ENCODE results near the gene ZNF846.

Gene ZNF846

DNA sequence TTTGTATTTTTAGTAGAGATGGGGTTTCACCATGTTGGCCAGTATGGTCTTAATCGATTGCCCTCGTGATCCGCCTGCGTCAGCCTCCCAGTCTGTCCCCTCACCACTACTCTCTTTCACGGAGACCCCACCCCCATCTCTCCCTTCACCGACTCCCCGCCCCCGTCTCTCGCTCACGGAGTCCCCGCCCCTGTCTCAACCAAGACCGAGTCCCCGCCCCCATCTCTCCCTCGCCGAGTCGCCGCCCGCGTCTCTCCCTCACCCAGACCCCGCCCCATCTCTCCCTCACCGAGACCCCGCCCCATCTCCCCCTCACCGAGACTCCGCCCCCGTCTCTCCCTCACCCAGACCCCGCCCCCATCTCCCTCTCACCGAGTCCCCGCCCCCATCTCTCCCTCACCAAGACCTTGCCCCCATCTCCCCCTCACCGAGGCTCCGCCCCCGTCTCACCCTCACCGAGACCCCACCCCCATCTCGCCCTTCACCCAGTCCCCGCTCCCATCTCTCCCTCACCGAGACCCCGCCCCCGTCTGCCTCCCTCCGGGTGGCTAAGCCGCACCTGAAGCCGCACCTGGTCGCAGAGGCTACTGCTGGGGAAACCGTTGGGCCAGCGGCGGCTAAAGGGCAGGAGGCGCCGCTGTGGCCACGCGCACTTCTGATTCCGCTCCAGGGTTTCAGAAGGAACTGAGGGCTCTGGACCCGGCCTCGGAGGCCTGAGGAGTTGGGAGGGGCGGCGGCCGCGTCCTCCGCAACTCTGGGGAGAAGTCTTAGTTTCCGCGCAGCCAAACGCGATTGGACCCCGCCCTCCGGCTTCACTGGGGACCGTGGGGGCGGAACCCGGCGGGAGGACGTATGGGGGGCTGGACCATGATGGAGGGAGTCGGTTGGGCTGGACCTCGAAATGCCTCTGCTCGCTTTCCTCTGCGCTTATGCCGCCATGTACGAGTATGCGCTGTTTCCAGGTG lies 17.1 kb upstream of the ZNF846 start (continued):
- TF ChIP-seq, protein P1, sequence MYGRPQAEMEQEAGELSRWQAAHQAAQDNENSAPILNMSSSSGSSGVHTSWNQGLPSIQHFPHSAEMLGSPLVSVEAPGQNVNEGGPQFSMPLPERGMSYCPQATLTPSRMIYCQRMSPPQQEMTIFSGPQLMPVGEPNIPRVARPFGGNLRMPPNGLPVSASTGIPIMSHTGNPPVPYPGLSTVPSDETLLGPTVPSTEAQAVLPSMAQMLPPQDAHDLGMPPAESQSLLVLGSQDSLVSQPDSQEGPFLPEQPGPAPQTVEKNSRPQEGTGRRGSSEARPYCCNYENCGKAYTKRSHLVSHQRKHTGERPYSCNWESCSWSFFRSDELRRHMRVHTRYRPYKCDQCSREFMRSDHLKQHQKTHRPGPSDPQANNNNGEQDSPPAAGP (tag by site-specific recombination; IDR thresholded peaks at IDR 0.05), result peak; percentile 48; the same call in 1 of the 2 replicates
- TF ChIP-seq SP3 (tag by site-specific recombination; IDR thresholded peaks at IDR 0.05), result peak; percentile 97
- TF ChIP-seq ZFP3 (tag by site-specific recombination; IDR thresholded peaks at IDR 0.05; ENCODE audit: low read depth), result no peak
- TF ChIP-seq, protein P2, sequence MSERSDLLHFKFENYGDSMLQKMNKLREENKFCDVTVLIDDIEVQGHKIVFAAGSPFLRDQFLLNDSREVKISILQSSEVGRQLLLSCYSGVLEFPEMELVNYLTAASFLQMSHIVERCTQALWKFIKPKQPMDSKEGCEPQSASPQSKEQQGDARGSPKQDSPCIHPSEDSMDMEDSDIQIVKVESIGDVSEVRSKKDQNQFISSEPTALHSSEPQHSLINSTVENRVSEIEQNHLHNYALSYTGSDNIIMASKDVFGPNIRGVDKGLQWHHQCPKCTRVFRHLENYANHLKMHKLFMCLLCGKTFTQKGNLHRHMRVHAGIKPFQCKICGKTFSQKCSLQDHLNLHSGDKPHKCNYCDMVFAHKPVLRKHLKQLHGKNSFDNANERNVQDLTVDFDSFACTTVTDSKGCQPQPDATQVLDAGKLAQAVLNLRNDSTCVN (tag by site-specific recombination; optimal IDR thresholded peaks at IDR 0.05), result peak; percentile 29
- no peak for TF ChIP-seq OVOL3 (tag by site-specific recombination; IDR thresholded peaks at IDR 0.05)
- no peak for TF ChIP-seq ZNF16 (tag by site-specific recombination; IDR thresholded peaks at IDR 0.05; ENCODE audit: low read depth)
- TF ChIP-seq KLF9 (tag by site-specific recombination; IDR thresholded peaks at IDR 0.05; ENCODE audit: low read depth), result peak; percentile 72
- no peak for TF ChIP-seq SALL2 (tag by site-specific recombination; IDR thresholded peaks at IDR 0.05; ENCODE audit: borderline replicate concordance)
- peak; percentile 55 for TF ChIP-seq GLIS1 (tag by site-specific recombination; IDR thresholded peaks at IDR 0.05)
- no peak for TF ChIP-seq ZNF211 (tag by site-specific recombination; IDR thresholded peaks at IDR 0.05; ENCODE audit: low read depth)
- TF ChIP-seq, protein P3, sequence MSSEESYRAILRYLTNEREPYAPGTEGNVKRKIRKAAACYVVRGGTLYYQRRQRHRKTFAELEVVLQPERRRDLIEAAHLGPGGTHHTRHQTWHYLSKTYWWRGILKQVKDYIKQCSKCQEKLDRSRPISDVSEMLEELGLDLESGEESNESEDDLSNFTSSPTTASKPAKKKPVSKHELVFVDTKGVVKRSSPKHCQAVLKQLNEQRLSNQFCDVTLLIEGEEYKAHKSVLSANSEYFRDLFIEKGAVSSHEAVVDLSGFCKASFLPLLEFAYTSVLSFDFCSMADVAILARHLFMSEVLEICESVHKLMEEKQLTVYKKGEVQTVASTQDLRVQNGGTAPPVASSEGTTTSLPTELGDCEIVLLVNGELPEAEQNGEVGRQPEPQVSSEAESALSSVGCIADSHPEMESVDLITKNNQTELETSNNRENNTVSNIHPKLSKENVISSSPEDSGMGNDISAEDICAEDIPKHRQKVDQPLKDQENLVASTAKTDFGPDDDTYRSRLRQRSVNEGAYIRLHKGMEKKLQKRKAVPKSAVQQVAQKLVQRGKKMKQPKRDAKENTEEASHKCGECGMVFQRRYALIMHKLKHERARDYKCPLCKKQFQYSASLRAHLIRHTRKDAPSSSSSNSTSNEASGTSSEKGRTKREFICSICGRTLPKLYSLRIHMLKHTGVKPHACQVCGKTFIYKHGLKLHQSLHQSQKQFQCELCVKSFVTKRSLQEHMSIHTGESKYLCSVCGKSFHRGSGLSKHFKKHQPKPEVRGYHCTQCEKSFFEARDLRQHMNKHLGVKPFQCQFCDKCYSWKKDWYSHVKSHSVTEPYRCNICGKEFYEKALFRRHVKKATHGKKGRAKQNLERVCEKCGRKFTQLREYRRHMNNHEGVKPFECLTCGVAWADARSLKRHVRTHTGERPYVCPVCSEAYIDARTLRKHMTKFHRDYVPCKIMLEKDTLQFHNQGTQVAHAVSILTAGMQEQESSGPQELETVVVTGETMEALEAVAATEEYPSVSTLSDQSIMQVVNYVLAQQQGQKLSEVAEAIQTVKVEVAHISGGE (tag by site-specific recombination; conservative IDR thresholded peaks at IDR 0.05; ENCODE audit: low read depth), result no peak; the same call in 1 of the 2 replicates
- TF ChIP-seq, protein P4, sequence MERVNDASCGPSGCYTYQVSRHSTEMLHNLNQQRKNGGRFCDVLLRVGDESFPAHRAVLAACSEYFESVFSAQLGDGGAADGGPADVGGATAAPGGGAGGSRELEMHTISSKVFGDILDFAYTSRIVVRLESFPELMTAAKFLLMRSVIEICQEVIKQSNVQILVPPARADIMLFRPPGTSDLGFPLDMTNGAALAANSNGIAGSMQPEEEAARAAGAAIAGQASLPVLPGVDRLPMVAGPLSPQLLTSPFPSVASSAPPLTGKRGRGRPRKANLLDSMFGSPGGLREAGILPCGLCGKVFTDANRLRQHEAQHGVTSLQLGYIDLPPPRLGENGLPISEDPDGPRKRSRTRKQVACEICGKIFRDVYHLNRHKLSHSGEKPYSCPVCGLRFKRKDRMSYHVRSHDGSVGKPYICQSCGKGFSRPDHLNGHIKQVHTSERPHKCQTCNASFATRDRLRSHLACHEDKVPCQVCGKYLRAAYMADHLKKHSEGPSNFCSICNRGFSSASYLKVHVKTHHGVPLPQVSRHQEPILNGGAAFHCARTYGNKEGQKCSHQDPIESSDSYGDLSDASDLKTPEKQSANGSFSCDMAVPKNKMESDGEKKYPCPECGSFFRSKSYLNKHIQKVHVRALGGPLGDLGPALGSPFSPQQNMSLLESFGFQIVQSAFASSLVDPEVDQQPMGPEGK (tag by site-specific recombination; IDR thresholded peaks at IDR 0.05), result peak; percentile 83
- peak; percentile 93 for TF ChIP-seq ZEB2 (tag by site-specific recombination; IDR thresholded peaks at IDR 0.05)
- no peak for TF ChIP-seq ZNF544 (tag by site-specific recombination; IDR thresholded peaks at IDR 0.05)
- no peak for TF ChIP-seq ZNF596 (tag by site-specific recombination; IDR thresholded peaks at IDR 0.05)
- 0 out of 2 replicates have a peak, but pooled peaks have one; percentile 32 for TF ChIP-seq ZNF324 (tag by site-specific recombination; IDR thresholded peaks at IDR 0.05)
- peak; percentile 67 for TF ChIP-seq ZXDB (tag by site-specific recombination; IDR thresholded peaks at IDR 0.05)
- TF ChIP-seq, protein P5, sequence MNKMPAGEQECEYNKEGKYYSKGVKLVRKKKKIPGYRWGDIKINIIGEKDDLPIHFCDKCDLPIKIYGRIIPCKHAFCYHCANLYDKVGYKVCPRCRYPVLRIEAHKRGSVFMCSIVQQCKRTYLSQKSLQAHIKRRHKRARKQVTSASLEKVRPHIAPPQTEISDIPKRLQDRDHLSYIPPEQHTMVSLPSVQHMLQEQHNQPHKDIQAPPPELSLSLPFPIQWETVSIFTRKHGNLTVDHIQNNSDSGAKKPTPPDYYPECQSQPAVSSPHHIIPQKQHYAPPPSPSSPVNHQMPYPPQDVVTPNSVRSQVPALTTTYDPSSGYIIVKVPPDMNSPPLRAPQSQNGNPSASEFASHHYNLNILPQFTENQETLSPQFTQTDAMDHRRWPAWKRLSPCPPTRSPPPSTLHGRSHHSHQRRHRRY (tag by site-specific recombination; IDR thresholded peaks at IDR 0.05), result no peak
- peak; percentile 90 for TF ChIP-seq ZNF335 (tag by site-specific recombination; conservative IDR thresholded peaks at IDR 0.05)
- no peak for TF ChIP-seq ZNF571 (tag by site-specific recombination; IDR thresholded peaks at IDR 0.05)
- peak; percentile 63 for TF ChIP-seq ZNF366 (tag by site-specific recombination; conservative IDR thresholded peaks at IDR 0.05)
- no peak; the same call in 1 of the 2 replicates for TF ChIP-seq EGR2 (tag by site-specific recombination; IDR thresholded peaks at IDR 0.05; ENCODE audit: low read depth)
- TF ChIP-seq ZNF473 (tag by site-specific recombination; IDR thresholded peaks at IDR 0.05), result no peak
- TF ChIP-seq ZFP41 (tag by site-specific recombination; IDR thresholded peaks at IDR 0.05; ENCODE audit: borderline replicate concordance), result no peak
- no peak for TF ChIP-seq ZNF624 (tag by site-specific recombination; IDR thresholded peaks at IDR 0.05)
- TF ChIP-seq KLF16 (tag by site-specific recombination; IDR thresholded peaks at IDR 0.05), result no peak; the same call in 1 of the 2 replicates
- TF ChIP-seq, protein P6, sequence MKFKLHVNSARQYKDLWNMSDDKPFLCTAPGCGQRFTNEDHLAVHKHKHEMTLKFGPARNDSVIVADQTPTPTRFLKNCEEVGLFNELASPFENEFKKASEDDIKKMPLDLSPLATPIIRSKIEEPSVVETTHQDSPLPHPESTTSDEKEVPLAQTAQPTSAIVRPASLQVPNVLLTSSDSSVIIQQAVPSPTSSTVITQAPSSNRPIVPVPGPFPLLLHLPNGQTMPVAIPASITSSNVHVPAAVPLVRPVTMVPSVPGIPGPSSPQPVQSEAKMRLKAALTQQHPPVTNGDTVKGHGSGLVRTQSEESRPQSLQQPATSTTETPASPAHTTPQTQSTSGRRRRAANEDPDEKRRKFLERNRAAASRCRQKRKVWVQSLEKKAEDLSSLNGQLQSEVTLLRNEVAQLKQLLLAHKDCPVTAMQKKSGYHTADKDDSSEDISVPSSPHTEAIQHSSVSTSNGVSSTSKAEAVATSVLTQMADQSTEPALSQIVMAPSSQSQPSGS (tag by site-specific recombination; IDR thresholded peaks at IDR 0.05; ENCODE audit: low read depth), result no peak
- TF ChIP-seq SP2 (tag by site-specific recombination; IDR thresholded peaks at IDR 0.05), result peak; percentile 85
- no peak for TF ChIP-seq ZNF350 (tag by site-specific recombination; IDR thresholded peaks at IDR 0.05)
